ENCODE data around the gene EXOC4.

EXOC4 gene

DNA sequence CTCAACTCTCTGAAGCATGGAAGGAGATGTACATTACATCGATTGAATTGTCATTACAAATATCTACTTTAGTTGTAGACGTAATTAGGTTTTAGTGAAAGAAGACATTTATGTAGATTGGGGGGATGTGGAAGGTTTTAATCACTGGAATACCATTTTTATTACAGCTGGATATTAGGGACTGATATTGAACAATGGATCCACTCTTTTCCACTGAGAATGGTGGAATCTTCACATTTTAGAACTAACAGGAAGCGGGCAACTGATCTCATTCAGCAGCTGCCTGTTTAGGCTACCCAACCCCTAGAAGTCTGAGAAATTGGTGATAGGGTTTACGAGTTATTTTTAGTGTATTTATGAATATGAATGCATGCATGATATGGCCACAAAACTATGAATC is 538.0 kb downstream of the EXOC4 start:
- DNase-seq (ENCODE audit: low spot score) = no peak
- TF ChIP-seq, protein P1, sequence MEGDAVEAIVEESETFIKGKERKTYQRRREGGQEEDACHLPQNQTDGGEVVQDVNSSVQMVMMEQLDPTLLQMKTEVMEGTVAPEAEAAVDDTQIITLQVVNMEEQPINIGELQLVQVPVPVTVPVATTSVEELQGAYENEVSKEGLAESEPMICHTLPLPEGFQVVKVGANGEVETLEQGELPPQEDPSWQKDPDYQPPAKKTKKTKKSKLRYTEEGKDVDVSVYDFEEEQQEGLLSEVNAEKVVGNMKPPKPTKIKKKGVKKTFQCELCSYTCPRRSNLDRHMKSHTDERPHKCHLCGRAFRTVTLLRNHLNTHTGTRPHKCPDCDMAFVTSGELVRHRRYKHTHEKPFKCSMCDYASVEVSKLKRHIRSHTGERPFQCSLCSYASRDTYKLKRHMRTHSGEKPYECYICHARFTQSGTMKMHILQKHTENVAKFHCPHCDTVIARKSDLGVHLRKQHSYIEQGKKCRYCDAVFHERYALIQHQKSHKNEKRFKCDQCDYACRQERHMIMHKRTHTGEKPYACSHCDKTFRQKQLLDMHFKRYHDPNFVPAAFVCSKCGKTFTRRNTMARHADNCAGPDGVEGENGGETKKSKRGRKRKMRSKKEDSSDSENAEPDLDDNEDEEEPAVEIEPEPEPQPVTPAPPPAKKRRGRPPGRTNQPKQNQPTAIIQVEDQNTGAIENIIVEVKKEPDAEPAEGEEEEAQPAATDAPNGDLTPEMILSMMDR (conservative IDR thresholded peaks at IDR 0.05; ENCODE audit: low read depth) = no peak
- ChIA-PET POLR2A (ENCODE audit: low non-redundant PET) (no interaction called here), CTCF (interaction anchor here (0.6 kb wide), 1 partner anchor 38 kb away, joined by 3 read pairs; no protein-coding TSS in a partner anchor)
- H3K27ac ChIP-seq = no peak overlapping the region

DNA sequence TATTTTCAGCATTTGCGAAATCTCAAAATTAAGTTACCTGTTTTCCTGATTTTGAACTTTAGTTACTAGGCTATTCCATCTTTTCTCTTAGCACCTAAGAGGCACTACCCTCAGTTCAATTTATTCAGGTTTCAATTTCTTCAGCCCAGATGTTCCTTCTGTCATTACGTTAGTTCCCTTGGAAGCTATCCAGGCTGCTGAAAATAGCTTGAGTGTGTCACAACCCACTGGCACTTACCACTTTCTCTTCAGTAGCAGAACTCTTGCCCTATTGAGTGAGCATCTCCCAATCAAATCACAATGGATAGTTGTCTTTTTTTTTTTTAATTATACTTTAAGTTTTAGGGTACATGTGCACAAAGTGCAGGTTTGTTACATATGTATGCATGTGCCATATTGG is 541.6 kb downstream of the EXOC4 start:
- TF ChIP-seq, protein P1 (conservative IDR thresholded peaks at IDR 0.05; ENCODE audit: low read depth) = no peak
- H3K27ac ChIP-seq = no peak overlapping the region
- no peak for DNase-seq (ENCODE audit: low spot score)
- ChIA-PET POLR2A (ENCODE audit: low non-redundant PET) (no interaction called here), CTCF (no interaction called here)

DNA sequence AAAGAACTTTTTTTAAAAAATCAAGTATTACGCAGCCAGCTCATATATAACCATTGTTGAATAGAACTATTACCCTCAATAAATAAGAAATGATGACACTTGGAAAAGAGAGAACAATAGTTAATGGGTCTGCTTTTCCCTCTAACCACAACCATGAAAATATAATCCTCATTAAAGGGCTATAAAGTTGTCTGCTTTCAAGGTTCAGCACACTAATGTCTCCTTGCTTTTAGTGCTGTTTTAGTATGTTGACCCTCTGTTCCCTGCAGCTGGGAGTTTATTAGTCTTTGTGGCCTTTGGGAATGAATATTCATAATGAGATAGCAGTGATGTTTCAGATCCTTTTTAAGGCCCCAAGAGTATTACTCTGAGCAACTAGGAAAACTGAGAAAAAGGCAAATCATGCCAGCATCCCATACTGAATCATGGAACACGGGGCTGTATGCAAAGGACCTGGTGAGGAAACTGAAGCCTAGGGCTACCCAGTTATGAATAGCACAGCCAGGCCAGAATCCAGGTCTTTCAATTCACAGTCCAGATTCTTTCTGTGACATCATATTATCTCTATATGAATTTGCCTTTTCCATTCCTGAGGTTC is 542.3 kb downstream of the EXOC4 start:
- H3K27ac ChIP-seq = no peak overlapping the region
- ChIA-PET POLR2A (ENCODE audit: low non-redundant PET) (no interaction called here), CTCF (no interaction called here)
- DNase-seq (ENCODE audit: low spot score) = no peak
- TF ChIP-seq, protein P1 (conservative IDR thresholded peaks at IDR 0.05; ENCODE audit: low read depth) = no peak

DNA sequence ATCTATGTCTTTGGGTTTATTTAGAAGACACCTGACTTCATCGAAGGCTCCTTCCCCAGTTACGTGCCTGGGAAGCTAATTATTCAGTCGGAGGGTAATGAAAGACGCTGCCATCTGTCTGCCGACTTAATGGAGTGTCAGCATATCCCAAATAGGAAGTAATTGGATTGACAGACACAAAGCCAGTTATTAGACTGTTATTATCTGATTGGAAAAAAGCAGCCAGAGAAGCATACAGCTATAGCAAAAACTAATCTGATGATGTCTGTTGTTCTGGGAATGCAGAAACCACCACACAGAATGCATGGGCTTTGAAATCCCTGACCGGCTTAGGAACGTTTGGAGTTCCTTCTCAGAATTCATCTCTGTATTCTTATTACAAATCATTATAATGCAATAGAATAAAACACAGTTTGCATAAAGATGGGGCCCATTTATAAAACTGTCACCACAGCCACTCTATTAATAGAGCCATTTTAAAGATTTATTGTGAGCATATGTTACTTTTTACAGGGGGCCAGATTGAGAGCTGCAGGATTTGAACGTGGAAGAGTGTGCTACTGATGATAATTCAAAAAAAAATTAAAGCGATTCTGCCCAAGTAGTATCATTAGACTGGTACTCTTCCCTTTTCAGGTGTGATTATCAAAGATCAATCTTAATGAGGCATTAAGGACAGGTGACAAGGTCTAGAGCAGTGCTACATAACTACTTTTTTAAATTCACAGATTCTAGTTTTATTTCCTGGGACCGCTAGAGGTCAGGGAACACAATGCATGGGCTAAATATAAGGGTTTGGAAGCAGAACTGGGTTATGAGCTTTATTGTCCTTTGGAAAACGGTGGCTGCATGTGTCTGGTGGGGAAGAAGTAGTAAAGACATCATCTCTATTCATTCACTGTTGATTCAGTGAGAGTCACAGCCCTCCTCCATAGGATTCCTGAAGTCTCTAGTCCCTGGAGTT is 544.2 kb downstream of the EXOC4 start:
- CTCF ChIA-PET = no interaction called here
- no peak overlapping the region for H3K27ac ChIP-seq
- POLR2A ChIA-PET (ENCODE audit: low non-redundant PET) = no interaction called here
- DNase-seq (ENCODE audit: low spot score) = no peak
- TF ChIP-seq, protein P1 (conservative IDR thresholded peaks at IDR 0.05; ENCODE audit: low read depth) = no peak

DNA sequence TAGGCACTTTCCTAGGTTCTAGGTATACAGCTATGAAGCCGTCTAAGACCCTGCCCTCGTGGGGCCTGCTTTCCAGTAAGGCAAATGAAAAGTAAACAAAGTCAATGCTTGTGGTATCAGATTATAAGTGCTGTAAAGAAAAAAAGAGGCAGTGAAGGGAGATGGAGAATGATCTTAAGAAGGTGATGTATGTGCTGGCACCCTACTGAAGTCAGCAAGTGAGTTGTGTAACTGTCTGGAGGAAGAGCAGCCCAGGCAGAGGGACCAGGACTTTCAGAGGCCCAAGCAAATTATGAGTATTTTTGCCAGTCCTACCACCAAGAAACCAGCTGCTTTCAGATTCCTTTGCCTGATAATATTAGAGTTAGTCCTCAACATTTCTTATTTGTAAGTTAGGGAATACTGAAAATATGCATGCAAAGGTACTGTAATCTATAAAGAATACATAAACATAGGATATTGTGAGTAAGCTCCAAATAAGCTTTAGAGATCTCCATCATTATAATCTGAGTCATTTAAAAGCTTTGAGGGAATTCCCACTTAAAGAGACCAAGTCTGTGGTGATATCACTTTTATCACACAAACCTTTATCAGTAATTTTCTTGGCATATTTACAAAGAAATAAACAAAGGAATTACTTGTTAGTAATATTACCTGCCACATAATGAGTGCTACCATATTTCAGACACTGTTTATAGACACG is 545.1 kb downstream of the EXOC4 start:
- TF ChIP-seq, protein P1 (conservative IDR thresholded peaks at IDR 0.05; ENCODE audit: low read depth) = no peak

DNA sequence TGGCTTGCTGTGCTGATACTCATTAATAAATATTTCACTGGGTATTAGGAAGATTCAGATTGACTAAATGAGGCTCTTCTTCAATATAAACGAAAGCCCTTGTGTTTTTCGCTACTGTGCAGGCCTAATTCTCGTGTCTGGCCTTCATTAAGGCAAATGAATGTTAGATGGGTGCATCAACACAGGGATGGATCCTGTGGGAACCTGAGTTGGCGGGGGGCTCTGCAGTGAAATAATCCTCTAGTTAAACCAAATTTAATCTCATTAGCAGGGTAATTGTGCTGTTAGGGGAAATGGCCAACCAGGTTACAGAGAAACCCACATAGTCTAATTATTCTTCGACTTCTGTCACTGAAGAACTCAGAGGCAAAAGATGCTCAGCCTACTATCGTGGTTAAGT is 548.5 kb downstream of the EXOC4 start:
- POLR2A ChIA-PET (ENCODE audit: low non-redundant PET) = no interaction called here

More for the DNA sequence above, 545.1 kb downstream of the EXOC4 start:
- no peak overlapping the region for H3K27ac ChIP-seq
- DNase-seq (ENCODE audit: low spot score) = no peak
- POLR2A ChIA-PET (ENCODE audit: low non-redundant PET) = no interaction called here
- CTCF ChIA-PET = interaction anchor here (0.5 to 0.6 kb wide), 2 partner anchors 10 to 37 kb away, joined by 4 to 5 read pairs; no protein-coding TSS in a partner anchor

More for the DNA sequence above, 548.5 kb downstream of the EXOC4 start:
- CTCF ChIA-PET = no interaction called here
- TF ChIP-seq, protein P1 (conservative IDR thresholded peaks at IDR 0.05; ENCODE audit: low read depth) = no peak
- DNase-seq (ENCODE audit: low spot score) = no peak
- no peak overlapping the region for H3K27ac ChIP-seq

Data from RWPE1 (cell line).